AG04450 (cell line): Measurements from ENCODE around the gene TDP1. TPM values are rescaled to one million over a fixed set of nuclear protein-coding genes. Genes with fewer than 3 reads are reported as not detected.

Source experiments
- CTCF ChIA-PET: fragments of 300-600, 350-600 bp; formaldehyde crosslinking; extraction: SDS; loops from one replicate; lab custom pipeline; 2022; ENCODE audit warnings: antibody characterized with exemption, inconsistent platforms; lab: Charles Lee
- POLR2A ChIA-PET: fragments of 350-600 bp; formaldehyde crosslinking; extraction: SDS; loops from one replicate; lab custom pipeline; 2021; ENCODE audit warnings: antibody characterized with exemption, inconsistent platforms; lab: Yijun Ruan, JAX
- DNase-seq: peaks from one replicate; pipeline ENCODE4 v3.0.0-alpha.2; 2011; ENCODE audit warnings: low read depth, low spot score
- H3K27ac ChIP-seq: one replicate; pipeline ENCODE4 v1.5.1; 2012; ENCODE audit warnings: low read depth, low read length, control low read depth
- H3K27me3 ChIP-seq: one replicate; pipeline ENCODE4 v1.6.0; 2012; ENCODE audit warnings: low read length; ENCODE audit not compliant: control insufficient read depth, insufficient read depth
- H3K4me3 ChIP-seq: 2 replicates; pipeline ENCODE4 v1.5.1; 2011; ENCODE audit warnings: mild to moderate bottlenecking, low read depth, low read length, control low read depth
- H3K9me3 ChIP-seq: 2 replicates; pipeline ENCODE4 v1.5.1; 2012; ENCODE audit warnings: low read length; ENCODE audit not compliant: control insufficient read depth, insufficient read depth
- polyA plus RNA-seq: library from polyadenylated mRNA; depleted of rRNA; stranded (reverse); fragments of >200 nt; gene quantifications from 2 replicates; pipeline ENCODE4 v1.2.3, GENCODE V29; 2011
- TF ChIP-seq, protein P1 (sequence below): IDR thresholded peaks from 2 replicates; pipeline ENCODE4 v1.5.1; 2011; ENCODE audit warnings: low read depth, low read length, control low read depth, inconsistent platforms

TDP1 gene
- polyA plus RNA-seq, 1 experiment, result 19.0 TPM

DNA sequence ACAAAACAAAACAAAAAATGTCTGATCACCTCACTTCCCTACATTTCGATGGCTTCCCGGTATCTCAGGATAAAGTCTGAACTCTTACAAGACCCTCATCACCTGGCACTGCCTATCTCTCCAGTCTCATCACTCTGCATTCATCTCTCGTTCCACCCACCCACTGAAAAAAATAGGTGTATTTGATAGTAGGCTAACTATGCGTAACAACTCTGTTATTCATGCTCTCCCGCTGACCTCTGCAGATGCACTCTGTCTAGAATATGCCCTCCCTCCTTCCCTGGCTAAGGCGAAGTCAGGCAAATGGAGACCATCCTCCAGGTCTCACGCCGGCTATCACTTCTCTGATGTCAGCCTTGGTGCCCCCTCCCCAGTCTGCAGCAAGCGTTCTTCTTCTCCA lies 46.1 kb upstream of the TDP1 start:
- ChIA-PET CTCF (interaction anchor here (0.6 to 1.6 kb wide), 2 partner anchors 587 to 883 kb away, joined by 4 to 6 read pairs; no protein-coding TSS in a partner anchor), POLR2A (no interaction called here)
- TF ChIP-seq, protein P1, sequence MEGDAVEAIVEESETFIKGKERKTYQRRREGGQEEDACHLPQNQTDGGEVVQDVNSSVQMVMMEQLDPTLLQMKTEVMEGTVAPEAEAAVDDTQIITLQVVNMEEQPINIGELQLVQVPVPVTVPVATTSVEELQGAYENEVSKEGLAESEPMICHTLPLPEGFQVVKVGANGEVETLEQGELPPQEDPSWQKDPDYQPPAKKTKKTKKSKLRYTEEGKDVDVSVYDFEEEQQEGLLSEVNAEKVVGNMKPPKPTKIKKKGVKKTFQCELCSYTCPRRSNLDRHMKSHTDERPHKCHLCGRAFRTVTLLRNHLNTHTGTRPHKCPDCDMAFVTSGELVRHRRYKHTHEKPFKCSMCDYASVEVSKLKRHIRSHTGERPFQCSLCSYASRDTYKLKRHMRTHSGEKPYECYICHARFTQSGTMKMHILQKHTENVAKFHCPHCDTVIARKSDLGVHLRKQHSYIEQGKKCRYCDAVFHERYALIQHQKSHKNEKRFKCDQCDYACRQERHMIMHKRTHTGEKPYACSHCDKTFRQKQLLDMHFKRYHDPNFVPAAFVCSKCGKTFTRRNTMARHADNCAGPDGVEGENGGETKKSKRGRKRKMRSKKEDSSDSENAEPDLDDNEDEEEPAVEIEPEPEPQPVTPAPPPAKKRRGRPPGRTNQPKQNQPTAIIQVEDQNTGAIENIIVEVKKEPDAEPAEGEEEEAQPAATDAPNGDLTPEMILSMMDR, result no peak
- Histone ChIP-seq H3K27me3 (no peaks in the 10 kb centered on the region), H3K4me3 (no peak overlapping the region), H3K27ac (no peak overlapping the region), H3K9me3 (no peaks in the 10 kb centered on the region)
- no peak for DNase-seq

DNA sequence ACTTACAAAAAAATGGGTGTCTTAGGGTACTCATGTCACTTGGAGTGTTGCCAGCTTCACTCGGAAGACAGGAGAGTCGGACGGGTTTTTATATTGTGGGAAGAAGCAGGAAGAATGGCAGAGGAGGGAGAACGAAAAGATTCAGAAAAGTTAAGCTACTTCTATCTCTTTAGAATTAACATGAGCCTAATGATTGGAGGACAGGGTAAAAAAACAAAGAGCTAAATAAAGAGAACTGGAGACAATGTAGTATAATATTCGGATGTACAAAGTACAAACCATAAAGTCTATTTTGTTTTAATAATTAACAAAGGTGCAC lies 45.1 kb upstream of the TDP1 start:
- ChIA-PET CTCF (interaction anchor here (0.9 to 1.6 kb wide), 3 partner anchors 351 to 884 kb away, joined by 3 to 6 read pairs (median 3); no protein-coding TSS in a partner anchor), POLR2A (interaction anchor here (1.4 kb wide), 1 partner anchor 65 kb away, joined by 6 read pairs; no protein-coding TSS in a partner anchor)
- no peaks in the 10 kb centered on the region for H3K27me3 ChIP-seq
- TF ChIP-seq, protein P1, result no peak
- H3K27ac ChIP-seq, result no peak overlapping the region
- no peaks in the 10 kb centered on the region for H3K9me3 ChIP-seq
- DNase-seq, result no peak
- H3K4me3 ChIP-seq, result no peak overlapping the region

DNA sequence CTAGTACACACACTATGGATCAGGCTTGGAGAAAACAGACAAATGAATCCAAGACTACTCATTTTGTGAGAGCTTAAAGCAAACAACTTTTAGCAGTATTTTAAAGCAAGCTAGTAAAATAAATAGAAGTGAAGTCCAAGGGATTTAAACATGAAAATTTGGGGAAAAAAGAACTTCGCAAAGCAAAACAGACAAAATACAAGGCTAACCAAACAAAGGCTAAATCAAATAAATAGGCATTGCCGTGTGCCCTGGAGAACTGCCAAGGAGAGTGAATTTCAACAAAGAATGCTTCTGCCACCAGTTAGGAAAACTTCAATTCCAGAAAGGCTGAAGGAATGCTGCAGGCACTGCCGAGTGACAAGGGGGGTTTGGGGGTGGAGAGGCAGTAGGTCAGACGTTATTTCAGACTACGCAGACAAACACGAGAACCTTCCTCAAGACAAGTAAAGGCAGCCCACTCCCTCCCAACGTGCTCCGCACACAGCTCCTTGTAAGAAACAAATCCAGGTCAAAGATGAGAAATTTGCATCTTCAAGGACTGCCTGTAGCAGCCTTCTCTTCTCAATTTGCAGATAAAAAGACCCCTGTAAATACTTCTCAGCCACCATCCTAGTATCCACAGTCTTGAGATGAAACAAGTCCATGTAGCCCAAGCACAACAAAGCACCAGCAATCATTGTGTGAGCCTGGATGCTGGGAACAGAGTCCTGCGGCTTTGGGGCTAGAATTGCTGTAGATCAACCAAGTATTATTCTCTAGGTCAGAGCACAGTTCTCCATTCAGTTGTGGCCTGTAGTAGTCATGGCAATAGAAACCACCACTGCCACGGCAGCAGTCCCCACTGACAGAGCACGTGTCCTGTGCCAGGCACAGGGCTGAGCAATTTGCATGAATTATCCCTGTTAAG lies 44.5 kb upstream of the TDP1 start:
- TF ChIP-seq, protein P1, result no peak
- Histone ChIP-seq H3K4me3 (no peak overlapping the region; the same call in 1 of the 2 replicates), H3K9me3 (no peaks in the 10 kb centered on the region), H3K27me3 (no peaks in the 10 kb centered on the region), H3K27ac (peak overlapping the region; percentile 40)
- no peak for DNase-seq
- ChIA-PET CTCF (interaction anchor here (0.7 to 1.6 kb wide), 6 partner anchors 11 to 1247 kb away, joined by 3 to 6 read pairs (median 3); no protein-coding TSS in a partner anchor), POLR2A (interaction anchor here (1.4 kb wide), 1 partner anchor 66 kb away, joined by 6 read pairs; no protein-coding TSS in a partner anchor)

DNA sequence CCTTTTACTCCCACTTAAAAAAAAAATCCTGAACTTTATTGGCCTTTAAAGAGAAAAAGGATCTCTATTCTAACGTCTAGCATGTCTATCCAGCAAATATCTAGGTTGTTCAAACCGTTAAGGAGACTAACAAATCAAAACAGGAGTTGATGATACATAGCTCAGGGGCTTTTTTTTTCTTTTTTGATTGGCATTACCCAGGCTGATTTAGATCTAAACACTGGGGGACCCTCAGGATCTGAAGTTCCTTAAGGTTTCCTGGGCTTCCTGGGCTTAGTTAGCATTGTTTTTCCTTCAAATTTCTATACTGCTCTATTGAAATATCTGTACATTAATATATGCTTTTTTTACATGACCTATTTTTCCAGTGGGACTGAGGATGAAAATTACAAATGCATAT lies 43.5 kb upstream of the TDP1 start:
- no peak overlapping the region for H3K4me3 ChIP-seq
- DNase-seq, result no peak
- CTCF ChIA-PET, result interaction anchor here (0.7 to 1.0 kb wide), 3 partner anchors 10 to 1248 kb away, joined by 3 to 4 read pairs (median 3); no protein-coding TSS in a partner anchor
- H3K27me3 ChIP-seq, result no peaks in the 10 kb centered on the region
- H3K27ac ChIP-seq, result no peak overlapping the region
- no peaks in the 10 kb centered on the region for H3K9me3 ChIP-seq
- POLR2A ChIA-PET, result no interaction called here
- TF ChIP-seq, protein P1, result no peak
